Loucy (cell line): ENCODE results near the gene SLC5A2.

Experiments used
- H2AFZ ChIP-seq: fragments of 200-600 bp; sonication (generic); 2 replicates; pipeline ENCODE4 v1.6.0; 2016; ENCODE audit warnings: antibody characterized with exemption, mild to moderate bottlenecking, low read length, moderate library complexity
- H3F3A ChIP-seq: fragments of 200-600 bp; 2 replicates; pipeline ENCODE4 v1.6.0; 2016; ENCODE audit warnings: antibody characterized with exemption, low read depth, mild to moderate bottlenecking
- H3K27me3 ChIP-seq: fragments of 200-600 bp; sonication (generic); 2 replicates; pipeline ENCODE4 v1.6.1; 2014; ENCODE audit warnings: low read length, mild to moderate bottlenecking; ENCODE audit not compliant: insufficient read depth, poor library complexity, severe bottlenecking
- H3K36me3 ChIP-seq: fragments of 200-600 bp; sonication (generic); 2 replicates; pipeline ENCODE4 v1.6.1; 2016; ENCODE audit warnings: low read length; ENCODE audit not compliant: insufficient read depth
- H3K4me1 ChIP-seq: fragments of 200-600 bp; sonication (generic); 2 replicates; pipeline ENCODE4 v1.5.1; 2014; ENCODE audit warnings: low read length, mild to moderate bottlenecking; ENCODE audit not compliant: insufficient read depth, poor library complexity, severe bottlenecking
- H3K4me2 ChIP-seq: fragments of 200-600 bp; sonication (generic); 2 replicates; pipeline ENCODE4 v1.6.0; 2014; ENCODE audit warnings: antibody characterized with exemption, low read length, low read depth, mild to moderate bottlenecking; ENCODE audit not compliant: poor library complexity, severe bottlenecking
- H3K4me3 ChIP-seq: fragments of 200-600 bp; sonication (generic); 2 replicates; pipeline ENCODE4 v1.5.1; 2014; ENCODE audit warnings: low read length, mild to moderate bottlenecking, mixed read lengths; ENCODE audit not compliant: poor library complexity, severe bottlenecking
- H3K79me2 ChIP-seq: fragments of 200-600 bp; sonication (generic); 2 replicates; pipeline ENCODE4 v1.6.1; 2014; ENCODE audit warnings: low read length; ENCODE audit not compliant: insufficient read depth
- H3K9ac ChIP-seq: fragments of 200-600 bp; sonication (generic); 2 replicates; pipeline ENCODE4 v1.6.0; 2014; ENCODE audit warnings: mild to moderate bottlenecking, low read depth, low read length, moderate library complexity; ENCODE audit not compliant: poor library complexity, severe bottlenecking
- H3K9me2 ChIP-seq: fragments of 200-600 bp; sonication (generic); replicated peaks from 2 replicates; pipeline ENCODE4 v1.6.1; 2016; ENCODE audit warnings: low read depth, low read length, mixed read lengths
- H3K9me3 ChIP-seq: fragments of 200-600 bp; sonication (generic); 2 replicates; pipeline ENCODE4 v1.6.1; 2014; ENCODE audit warnings: mild to moderate bottlenecking, antibody characterized with exemption, low read length, low read depth; ENCODE audit not compliant: insufficient read depth
- H4K20me1 ChIP-seq: fragments of 200-600 bp; sonication (generic); 2 replicates; pipeline ENCODE4 v1.6.0; 2014; ENCODE audit warnings: antibody characterized with exemption, low read length, mild to moderate bottlenecking; ENCODE audit not compliant: insufficient read depth, poor library complexity, severe bottlenecking
- EZH2phosphoT487 ChIP-seq: fragments of 200-600 bp; IDR thresholded peaks from 2 replicates; pipeline ENCODE4 v1.6.1; 2018; ENCODE audit warnings: antibody characterized with exemption, mild to moderate bottlenecking, moderate library complexity, borderline replicate concordance
- TF ChIP-seq, protein P1 (sequence below): fragments of 200-600 bp; sonication (generic); conservative IDR thresholded peaks from 2 replicates; pipeline ENCODE4 v1.5.1; 2014; ENCODE audit warnings: mild to moderate bottlenecking, antibody characterized with exemption, low read length

Gene SLC5A2

DNA sequence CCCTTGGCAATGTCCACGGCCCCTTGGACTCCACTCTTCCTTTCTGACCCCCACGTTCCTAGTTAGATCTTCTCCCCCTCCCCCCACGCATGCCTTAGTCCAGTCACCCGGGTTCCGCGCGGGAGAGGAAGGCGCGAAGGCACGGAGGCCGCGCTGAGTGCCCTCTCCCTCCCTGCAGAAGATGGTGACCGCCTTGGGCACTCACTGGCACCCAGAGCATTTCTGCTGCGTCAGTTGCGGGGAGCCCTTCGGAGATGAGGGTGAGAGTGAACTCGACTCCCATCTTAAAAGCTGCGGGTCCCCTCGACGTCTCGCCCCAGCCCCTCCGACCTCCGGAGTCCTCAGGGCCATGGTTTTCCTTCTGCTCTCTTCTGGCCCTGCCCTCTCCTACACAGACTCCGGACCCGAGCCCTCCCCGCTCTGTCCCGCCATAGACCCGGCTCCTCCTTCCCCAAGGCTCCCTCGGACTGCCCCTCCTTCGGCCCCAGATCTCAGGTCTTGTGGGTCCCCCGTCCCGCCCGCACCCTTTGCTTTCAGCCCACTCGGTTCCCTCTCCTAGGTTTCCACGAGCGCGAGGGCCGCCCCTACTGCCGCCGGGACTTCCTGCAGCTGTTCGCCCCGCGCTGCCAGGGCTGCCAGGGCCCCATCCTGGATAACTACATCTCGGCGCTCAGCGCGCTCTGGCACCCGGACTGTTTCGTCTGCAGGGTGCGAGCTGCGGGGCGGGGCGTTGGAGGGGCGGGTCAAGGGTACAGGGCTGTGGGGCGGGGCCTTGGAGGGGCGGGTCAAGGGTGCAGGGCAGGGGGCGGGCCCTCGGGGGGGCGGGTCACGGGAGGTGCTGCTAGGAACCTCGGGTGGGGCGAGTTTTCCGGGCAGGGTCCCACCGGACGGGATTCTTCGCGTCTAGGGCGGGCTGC lies 6.4 kb upstream of the SLC5A2 start:
- peak overlapping the region; percentile 95 for H3K9ac ChIP-seq
- no peaks in the 10 kb centered on the region for H4K20me1 ChIP-seq
- TF ChIP-seq EZH2phosphoT487, result no peak
- TF ChIP-seq, protein P1, sequence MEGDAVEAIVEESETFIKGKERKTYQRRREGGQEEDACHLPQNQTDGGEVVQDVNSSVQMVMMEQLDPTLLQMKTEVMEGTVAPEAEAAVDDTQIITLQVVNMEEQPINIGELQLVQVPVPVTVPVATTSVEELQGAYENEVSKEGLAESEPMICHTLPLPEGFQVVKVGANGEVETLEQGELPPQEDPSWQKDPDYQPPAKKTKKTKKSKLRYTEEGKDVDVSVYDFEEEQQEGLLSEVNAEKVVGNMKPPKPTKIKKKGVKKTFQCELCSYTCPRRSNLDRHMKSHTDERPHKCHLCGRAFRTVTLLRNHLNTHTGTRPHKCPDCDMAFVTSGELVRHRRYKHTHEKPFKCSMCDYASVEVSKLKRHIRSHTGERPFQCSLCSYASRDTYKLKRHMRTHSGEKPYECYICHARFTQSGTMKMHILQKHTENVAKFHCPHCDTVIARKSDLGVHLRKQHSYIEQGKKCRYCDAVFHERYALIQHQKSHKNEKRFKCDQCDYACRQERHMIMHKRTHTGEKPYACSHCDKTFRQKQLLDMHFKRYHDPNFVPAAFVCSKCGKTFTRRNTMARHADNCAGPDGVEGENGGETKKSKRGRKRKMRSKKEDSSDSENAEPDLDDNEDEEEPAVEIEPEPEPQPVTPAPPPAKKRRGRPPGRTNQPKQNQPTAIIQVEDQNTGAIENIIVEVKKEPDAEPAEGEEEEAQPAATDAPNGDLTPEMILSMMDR, result no peak
- H3K36me3 ChIP-seq, result no peaks in the 10 kb centered on the region
- peaks cover 3% of the 10 kb centered on the region; the same call in 1 of the 2 replicates for H3F3A ChIP-seq
- no peaks in the 10 kb centered on the region for H3K9me3 ChIP-seq
- no peaks in the 10 kb centered on the region for H3K27me3 ChIP-seq
- H2AFZ ChIP-seq, result peak overlapping the region; percentile 97
- H3K4me1 ChIP-seq, result peaks cover 26% of the 10 kb centered on the region
- H3K4me2 ChIP-seq, result peak overlapping the region; percentile 100
- H3K4me3 ChIP-seq, result peak overlapping the region; percentile 88
- H3K79me2 ChIP-seq, result peaks cover 12% of the 10 kb centered on the region; the same call in 1 of the 2 replicates
- H3K9me2 ChIP-seq, result no peaks in the 10 kb centered on the region

DNA sequence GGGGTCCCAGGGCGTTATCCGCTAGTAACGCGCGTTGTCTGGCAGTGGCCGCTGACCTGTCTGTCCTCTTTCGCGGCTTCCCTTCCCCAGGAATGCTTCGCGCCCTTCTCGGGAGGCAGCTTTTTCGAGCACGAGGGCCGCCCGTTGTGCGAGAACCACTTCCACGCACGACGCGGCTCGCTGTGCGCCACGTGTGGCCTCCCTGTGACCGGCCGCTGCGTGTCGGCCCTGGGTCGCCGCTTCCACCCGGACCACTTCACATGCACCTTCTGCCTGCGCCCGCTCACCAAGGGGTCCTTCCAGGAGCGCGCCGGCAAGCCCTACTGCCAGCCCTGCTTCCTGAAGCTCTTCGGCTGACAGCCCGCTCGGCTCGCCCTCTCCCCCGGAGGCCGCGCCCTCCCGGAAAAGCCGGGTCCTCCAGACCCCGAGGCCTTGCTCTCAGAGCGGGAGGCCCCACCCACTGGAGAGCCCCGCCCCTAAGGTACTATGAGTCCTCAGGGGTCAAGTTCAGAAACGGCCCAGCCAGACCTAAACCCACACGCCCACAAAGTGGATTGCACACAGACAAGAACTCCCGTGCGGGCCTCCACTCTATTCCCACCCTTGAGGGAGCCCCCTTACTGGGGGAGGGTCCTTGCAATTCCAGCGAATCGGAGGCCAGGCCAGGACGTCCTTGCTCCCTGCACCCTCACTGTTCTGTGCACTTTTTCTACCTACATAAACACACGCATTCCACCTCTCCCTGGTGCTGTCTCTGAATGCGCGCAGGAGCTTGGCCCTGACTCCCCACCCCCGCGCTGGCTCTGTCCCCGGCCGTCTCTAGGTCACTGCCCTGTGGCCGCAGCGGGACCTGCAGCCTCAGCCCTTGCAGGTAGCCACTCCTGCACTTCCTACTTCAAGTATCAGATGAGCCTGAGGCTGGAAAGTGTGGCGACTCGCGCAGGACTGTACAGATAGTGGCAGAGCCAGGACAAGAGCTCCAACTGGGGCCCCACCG lies 5.4 kb upstream of the SLC5A2 start:
- peak overlapping the region; percentile 95 for H3K9ac ChIP-seq
- H3K36me3 ChIP-seq, result no peaks in the 10 kb centered on the region
- H4K20me1 ChIP-seq, result no peaks in the 10 kb centered on the region
- H3K9me3 ChIP-seq, result no peaks in the 10 kb centered on the region
- peaks cover 12% of the 10 kb centered on the region; the same call in 1 of the 2 replicates for H3K79me2 ChIP-seq
- peak overlapping the region; percentile 100 for H3K4me2 ChIP-seq
- peak overlapping the region; percentile 97 for H2AFZ ChIP-seq
- H3K27me3 ChIP-seq, result no peaks in the 10 kb centered on the region
- H3F3A ChIP-seq, result peaks cover 3% of the 10 kb centered on the region; the same call in 1 of the 2 replicates
- H3K4me1 ChIP-seq, result peaks cover 26% of the 10 kb centered on the region
- no peaks in the 10 kb centered on the region for H3K9me2 ChIP-seq
- no peak for TF ChIP-seq EZH2phosphoT487
- TF ChIP-seq, protein P1, result peak; percentile 22; the same call in 1 of the 2 replicates
- H3K4me3 ChIP-seq, result peak overlapping the region; percentile 88

DNA sequence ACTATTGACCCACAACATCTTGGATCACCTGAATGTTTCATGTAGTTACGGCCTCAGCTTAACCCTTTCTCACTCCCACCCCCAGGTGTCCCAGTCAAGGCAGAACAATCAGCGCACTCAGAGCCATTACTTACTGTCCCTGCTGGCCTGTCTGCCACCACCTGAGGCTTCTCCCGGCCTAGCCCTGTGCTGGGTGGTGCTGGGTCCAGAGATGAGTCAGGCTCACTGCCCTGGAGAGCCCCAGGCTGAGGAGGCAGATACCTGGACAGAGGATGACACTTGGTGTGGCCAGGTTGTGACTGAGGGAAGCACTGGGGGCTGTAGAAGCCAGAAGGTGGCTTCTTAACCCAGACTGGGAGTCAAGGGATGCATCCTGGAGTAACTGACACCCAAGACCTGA lies 4.0 kb upstream of the SLC5A2 start:
- Histone ChIP-seq H3F3A (peaks cover 3% of the 10 kb centered on the region; the same call in 1 of the 2 replicates), H3K27me3 (no peaks in the 10 kb centered on the region), H2AFZ (no peak overlapping the region), H3K9ac (no peak overlapping the region), H3K4me2 (no peak overlapping the region), H3K9me3 (no peaks in the 10 kb centered on the region), H3K79me2 (peaks cover 12% of the 10 kb centered on the region; the same call in 1 of the 2 replicates), H3K4me1 (peaks cover 26% of the 10 kb centered on the region), H3K4me3 (no peak overlapping the region), H4K20me1 (no peaks in the 10 kb centered on the region), H3K9me2 (no peaks in the 10 kb centered on the region), H3K36me3 (no peaks in the 10 kb centered on the region)
- no peak for TF ChIP-seq EZH2phosphoT487
- TF ChIP-seq, protein P1, result no peak
